HepG2 (cell line): Measurements from ENCODE around the gene ERLEC1. TPM values are rescaled to one million over a fixed set of nuclear protein-coding genes. Genes with fewer than 3 reads are reported as not detected.

Experiments
- CENPX ChIP-seq: sonication (generic); formaldehyde crosslinking; IDR thresholded peaks from 2 replicates; pipeline ENCODE4 v1.9.0; 2021; ENCODE audit warnings: mild to moderate bottlenecking, missing genetic modification reagents, moderate library complexity
- FOSL1 ChIP-seq: sonication (generic); formaldehyde crosslinking; IDR thresholded peaks from 2 replicates; pipeline ENCODE4 v1.9.0; 2021; ENCODE audit warnings: missing genetic modification reagents, borderline replicate concordance
- MIER3 ChIP-seq: IDR thresholded peaks from 2 replicates; pipeline ENCODE4 v1.6.1; 2016; ENCODE audit warnings: missing compliant biosample characterization, borderline replicate concordance
- NAIF1 ChIP-seq: sonication (generic); formaldehyde crosslinking; IDR thresholded peaks from 2 replicates; pipeline ENCODE4 v1.5.0; 2020; ENCODE audit warnings: mild to moderate bottlenecking, missing genetic modification reagents, borderline replicate concordance
- NFE2L2 ChIP-seq: fragments of 150-350 bp; IDR thresholded peaks from 2 replicates; pipeline ENCODE4 v1.6.1; 2014; ENCODE audit warnings: low read length
- NFKB2 ChIP-seq: sonication (generic); formaldehyde crosslinking; IDR thresholded peaks from 2 replicates; pipeline ENCODE4 v1.4.0; 2020; ENCODE audit warnings: missing genetic modification reagents, borderline replicate concordance
- NONO ChIP-seq, 2 experiments: fragments of 450-650 bp in 1 of 2; sonication (generic) in 1 of 2; formaldehyde crosslinking in 1 of 2; IDR thresholded peaks in 1 of 2; conservative IDR thresholded peaks in 1 of 2; 2 replicates each; pipeline versions ENCODE4 v1.6.1 to v1.8.0; 2017 to 2022; ENCODE audit warnings: mild to moderate bottlenecking in 1 of 2, missing genetic modification reagents in 1 of 2, moderate library complexity in 1 of 2
- NPAS2 ChIP-seq: sonication (generic); formaldehyde crosslinking; IDR thresholded peaks from 2 replicates; pipeline ENCODE4 v1.8.0; 2022; ENCODE audit warnings: mild to moderate bottlenecking, missing genetic modification reagents, borderline replicate concordance
- RAD21 ChIP-seq: fragments of 450-650 bp; formaldehyde crosslinking; IDR thresholded peaks from 2 replicates; pipeline ENCODE4 v1.5.0; 2020; ENCODE audit warnings: mild to moderate bottlenecking
- RORA ChIP-seq: sonication (generic); formaldehyde crosslinking; IDR thresholded peaks from 2 replicates; pipeline ENCODE4 v1.5.0; 2020; ENCODE audit warnings: mild to moderate bottlenecking, missing genetic modification reagents, moderate library complexity
- RXRA ChIP-seq: sonication (generic); formaldehyde crosslinking; IDR thresholded peaks from 2 replicates; pipeline ENCODE4 v1.5.1; 2020; ENCODE audit warnings: missing genetic modification reagents
- SAFB2 ChIP-seq: sonication (generic); formaldehyde crosslinking; IDR thresholded peaks from 2 replicates; pipeline ENCODE4 v1.5.1; 2020; ENCODE audit warnings: missing genetic modification reagents, low read depth, mild to moderate bottlenecking, borderline replicate concordance
- SCMH1 ChIP-seq: sonication (generic); formaldehyde crosslinking; IDR thresholded peaks from 2 replicates; pipeline ENCODE4 v1.9.0; 2021; ENCODE audit warnings: missing genetic modification reagents, mild to moderate bottlenecking, borderline replicate concordance
- SP5 ChIP-seq: IDR thresholded peaks from 2 replicates; pipeline ENCODE4 v1.6.1; 2016; ENCODE audit warnings: low read depth, borderline replicate concordance
- TSC22D2 ChIP-seq: sonication (generic); formaldehyde crosslinking; IDR thresholded peaks from 2 replicates; pipeline ENCODE4 v1.5.1; 2020; ENCODE audit warnings: missing genetic modification reagents, mild to moderate bottlenecking, borderline replicate concordance
- ZFY ChIP-seq: sonication (generic); formaldehyde crosslinking; IDR thresholded peaks from 2 replicates; pipeline ENCODE4 v1.4.0; 2020; ENCODE audit warnings: missing genetic modification reagents
- ZMAT3 ChIP-seq: sonication (generic); formaldehyde crosslinking; conservative IDR thresholded peaks from 2 replicates; pipeline ENCODE4 v1.7.0; 2021; ENCODE audit warnings: missing genetic modification reagents
- ZNF296 ChIP-seq: sonication (generic); formaldehyde crosslinking; conservative IDR thresholded peaks from 2 replicates; pipeline ENCODE4 v1.5.0; 2020; ENCODE audit warnings: mild to moderate bottlenecking, missing genetic modification reagents
- ZNF432 ChIP-seq: sonication (generic); formaldehyde crosslinking; IDR thresholded peaks from 2 replicates; pipeline ENCODE4 v1.5.0; 2020; ENCODE audit warnings: missing genetic modification reagents, mild to moderate bottlenecking, borderline replicate concordance
- ZNF766 ChIP-seq: sonication (generic); formaldehyde crosslinking; IDR thresholded peaks from 2 replicates; pipeline ENCODE4 v1.5.0; 2020; ENCODE audit warnings: missing genetic modification reagents, borderline replicate concordance
- ZNF891 ChIP-seq: sonication (generic); formaldehyde crosslinking; IDR thresholded peaks from 2 replicates; pipeline ENCODE4 v1.5.0; 2020; ENCODE audit warnings: mild to moderate bottlenecking, missing genetic modification reagents
- polyA plus RNA-seq, 8 experiments: library from polyadenylated mRNA; depleted of rRNA in 3 of 8; stranded (reverse) in 7 of 8; unstranded in 1 of 8; fragments of >200 nt; fragmentation: Illumina TruSeq in 4 of 8; extraction: Trizol in 4 of 8; gene quantifications; 2 replicates each; pipeline versions ENCODE4 v1.2.1 to v1.2.3, GENCODE V29; 2011 to 2016; ENCODE audit warnings: low read depth in 4 of 8, missing spikeins in 1 of 8, mixed read lengths in 1 of 8; ENCODE audit not compliant: insufficient read depth in 1 of 8
- total RNA-seq, 5 experiments: library from RNA; depleted of rRNA; stranded (reverse); fragments of >200 nt; fragmentation: Illumina TruSeq; extraction: Trizol; gene quantifications; 2 replicates each; pipeline ENCODE4 v1.2.3, GENCODE V29; 2016; ENCODE audit warnings: low read depth in 1 of 5
- TF ChIP-seq, protein P1 (sequence below): sonication (generic); formaldehyde crosslinking; IDR thresholded peaks from 2 replicates; pipeline ENCODE4 v1.5.0; 2020; ENCODE audit warnings: missing genetic modification reagents
- TF ChIP-seq, protein P2 (sequence below): sonication (generic); formaldehyde crosslinking; IDR thresholded peaks from 2 replicates; pipeline ENCODE4 v1.8.1; 2023; ENCODE audit warnings: mild to moderate bottlenecking, missing genetic modification reagents, borderline replicate concordance
- TF ChIP-seq, protein P3 (sequence below): sonication (generic); formaldehyde crosslinking; IDR thresholded peaks from 2 replicates; pipeline ENCODE4 v1.9.0; 2022; ENCODE audit warnings: missing genetic modification reagents, mild to moderate bottlenecking, borderline replicate concordance
- TF ChIP-seq, protein P4 (sequence below): sonication (generic); formaldehyde crosslinking; IDR thresholded peaks from 2 replicates; pipeline ENCODE4 v1.4.0; 2020; ENCODE audit warnings: missing genetic modification reagents, borderline replicate concordance
- TF ChIP-seq, protein P5 (sequence below): sonication (generic); formaldehyde crosslinking; IDR thresholded peaks from 2 replicates; pipeline ENCODE4 v1.8.1; 2022; ENCODE audit warnings: mild to moderate bottlenecking, missing genetic modification reagents

ERLEC1 gene
- total and polyA plus RNA-seq, 2 of the 13 experiments (the other 11 are each of a cell fraction or from before 2014, with no cell fraction given) = 87.3 to 88.4 TPM

DNA sequence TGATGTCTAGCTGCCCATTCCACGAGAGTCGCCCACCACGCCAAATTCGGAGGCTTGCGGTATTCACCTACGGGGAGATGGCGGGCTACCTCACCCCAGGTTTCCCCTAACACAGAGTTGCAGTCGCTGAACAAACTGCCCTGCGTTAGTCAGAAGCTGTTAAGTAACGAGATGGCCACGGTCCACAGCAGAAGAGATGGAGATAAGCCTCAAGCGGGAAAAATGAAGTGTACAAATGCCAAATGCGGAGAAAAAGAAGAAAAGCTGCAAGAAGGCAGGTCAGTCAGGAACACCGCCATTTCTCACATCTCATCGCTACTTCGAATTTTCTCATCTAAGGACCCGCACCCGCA, 516 bp upstream of the ERLEC1 start (continued):
- TF ChIP-seq, protein P1, sequence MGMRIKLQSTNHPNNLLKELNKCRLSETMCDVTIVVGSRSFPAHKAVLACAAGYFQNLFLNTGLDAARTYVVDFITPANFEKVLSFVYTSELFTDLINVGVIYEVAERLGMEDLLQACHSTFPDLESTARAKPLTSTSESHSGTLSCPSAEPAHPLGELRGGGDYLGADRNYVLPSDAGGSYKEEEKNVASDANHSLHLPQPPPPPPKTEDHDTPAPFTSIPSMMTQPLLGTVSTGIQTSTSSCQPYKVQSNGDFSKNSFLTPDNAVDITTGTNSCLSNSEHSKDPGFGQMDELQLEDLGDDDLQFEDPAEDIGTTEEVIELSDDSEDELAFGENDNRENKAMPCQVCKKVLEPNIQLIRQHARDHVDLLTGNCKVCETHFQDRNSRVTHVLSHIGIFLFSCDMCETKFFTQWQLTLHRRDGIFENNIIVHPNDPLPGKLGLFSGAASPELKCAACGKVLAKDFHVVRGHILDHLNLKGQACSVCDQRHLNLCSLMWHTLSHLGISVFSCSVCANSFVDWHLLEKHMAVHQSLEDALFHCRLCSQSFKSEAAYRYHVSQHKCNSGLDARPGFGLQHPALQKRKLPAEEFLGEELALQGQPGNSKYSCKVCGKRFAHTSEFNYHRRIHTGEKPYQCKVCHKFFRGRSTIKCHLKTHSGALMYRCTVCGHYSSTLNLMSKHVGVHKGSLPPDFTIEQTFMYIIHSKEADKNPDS (CRISPR knock-in tag) = no peak
- TF ChIP-seq ZNF766 (CRISPR knock-in tag) (no peak), NFE2L2 (no peak), NFKB2 (CRISPR knock-in tag) (no peak), ZNF432 (CRISPR knock-in tag) (0 out of 2 replicates have a peak, but pooled peaks have one; percentile 48), SAFB2 (no peak), NPAS2 (CRISPR knock-in tag) (no peak), ZNF296 (CRISPR knock-in tag) (no peak), SCMH1 (CRISPR knock-in tag) (no peak), CENPX (CRISPR knock-in tag) (no peak), FOSL1 (CRISPR knock-in tag) (no peak), NAIF1 (CRISPR knock-in tag) (peak; percentile 73), ZFY (CRISPR knock-in tag) (no peak), RORA (no peak), RXRA (CRISPR knock-in tag) (no peak), NONO (IDR thresholded peaks at IDR 0.05) (no peak), NONO (CRISPR knock-in tag; conservative IDR thresholded peaks at IDR 0.05) (no peak), TSC22D2 (CRISPR knock-in tag) (0 out of 2 replicates have a peak, but pooled peaks have one; percentile 51), ZMAT3 (CRISPR knock-in tag) (peak; percentile 51; the same call in 1 of the 2 replicates), ZNF891 (CRISPR knock-in tag) (no peak), RAD21 (CRISPR knock-in tag) (no peak), MIER3 (no peak), SP5 (no peak)
- TF ChIP-seq, protein P2, sequence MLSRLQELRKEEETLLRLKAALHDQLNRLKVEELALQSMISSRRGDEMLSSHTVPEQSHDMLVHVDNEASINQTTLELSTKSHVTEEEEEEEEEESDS = no peak
- TF ChIP-seq, protein P3, sequence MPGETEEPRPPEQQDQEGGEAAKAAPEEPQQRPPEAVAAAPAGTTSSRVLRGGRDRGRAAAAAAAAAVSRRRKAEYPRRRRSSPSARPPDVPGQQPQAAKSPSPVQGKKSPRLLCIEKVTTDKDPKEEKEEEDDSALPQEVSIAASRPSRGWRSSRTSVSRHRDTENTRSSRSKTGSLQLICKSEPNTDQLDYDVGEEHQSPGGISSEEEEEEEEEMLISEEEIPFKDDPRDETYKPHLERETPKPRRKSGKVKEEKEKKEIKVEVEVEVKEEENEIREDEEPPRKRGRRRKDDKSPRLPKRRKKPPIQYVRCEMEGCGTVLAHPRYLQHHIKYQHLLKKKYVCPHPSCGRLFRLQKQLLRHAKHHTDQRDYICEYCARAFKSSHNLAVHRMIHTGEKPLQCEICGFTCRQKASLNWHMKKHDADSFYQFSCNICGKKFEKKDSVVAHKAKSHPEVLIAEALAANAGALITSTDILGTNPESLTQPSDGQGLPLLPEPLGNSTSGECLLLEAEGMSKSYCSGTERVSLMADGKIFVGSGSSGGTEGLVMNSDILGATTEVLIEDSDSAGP = no peak
- TF ChIP-seq, protein P4, sequence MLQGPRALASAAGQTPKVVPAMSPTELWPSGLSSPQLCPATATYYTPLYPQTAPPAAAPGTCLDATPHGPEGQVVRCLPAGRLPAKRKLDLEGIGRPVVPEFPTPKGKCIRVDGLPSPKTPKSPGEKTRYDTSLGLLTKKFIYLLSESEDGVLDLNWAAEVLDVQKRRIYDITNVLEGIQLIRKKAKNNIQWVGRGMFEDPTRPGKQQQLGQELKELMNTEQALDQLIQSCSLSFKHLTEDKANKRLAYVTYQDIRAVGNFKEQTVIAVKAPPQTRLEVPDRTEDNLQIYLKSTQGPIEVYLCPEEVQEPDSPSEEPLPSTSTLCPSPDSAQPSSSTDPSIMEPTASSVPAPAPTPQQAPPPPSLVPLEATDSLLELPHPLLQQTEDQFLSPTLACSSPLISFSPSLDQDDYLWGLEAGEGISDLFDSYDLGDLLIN (CRISPR knock-in tag) = no peak
- TF ChIP-seq, protein P5, sequence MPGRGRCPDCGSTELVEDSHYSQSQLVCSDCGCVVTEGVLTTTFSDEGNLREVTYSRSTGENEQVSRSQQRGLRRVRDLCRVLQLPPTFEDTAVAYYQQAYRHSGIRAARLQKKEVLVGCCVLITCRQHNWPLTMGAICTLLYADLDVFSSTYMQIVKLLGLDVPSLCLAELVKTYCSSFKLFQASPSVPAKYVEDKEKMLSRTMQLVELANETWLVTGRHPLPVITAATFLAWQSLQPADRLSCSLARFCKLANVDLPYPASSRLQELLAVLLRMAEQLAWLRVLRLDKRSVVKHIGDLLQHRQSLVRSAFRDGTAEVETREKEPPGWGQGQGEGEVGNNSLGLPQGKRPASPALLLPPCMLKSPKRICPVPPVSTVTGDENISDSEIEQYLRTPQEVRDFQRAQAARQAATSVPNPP (CRISPR knock-in tag) = no peak
